ENCODE results near the gene EDRF1. TPM values are rescaled to one million over a fixed set of nuclear protein-coding genes. Genes with fewer than 3 reads are reported as not detected.

EDRF1 gene
- total RNA-seq, 1 donor from 2014 or later: 41.3 TPM

- Mint-ChIP-seq H3K27me3 (ENCODE audit: unreplicated experiment) (peaks cover 2% of the 10 kb centered on the region), H3K36me3 (ENCODE audit: unreplicated experiment) (peaks cover 4% of the 10 kb centered on the region), H3K4me3 (ENCODE audit: unreplicated experiment) (no peak overlapping the region), H3K4me1 (ENCODE audit: low read depth, unreplicated experiment) (peaks cover 16% of the 10 kb centered on the region), H3K27ac (ENCODE audit: unreplicated experiment) (peak overlapping the region; percentile 59), H3K9me3 (ENCODE audit: unreplicated experiment) (peaks cover 2% of the 10 kb centered on the region)
- no peak for DNase-seq
- no peak for TF ChIP-seq CTCF (IDR thresholded peaks at IDR 0.05; ENCODE audit: partially characterized antibody, unreplicated experiment)
Observed at GRCh38 chr10:125762692-125763648, 43.5 kb downstream of the EDRF1 start.

- TF ChIP-seq CTCF (IDR thresholded peaks at IDR 0.05; ENCODE audit: partially characterized antibody, unreplicated experiment): no peak
- Mint-ChIP-seq H3K4me3 (ENCODE audit: unreplicated experiment) (no peak overlapping the region), H3K27me3 (ENCODE audit: unreplicated experiment) (peaks cover 2% of the 10 kb centered on the region), H3K36me3 (ENCODE audit: unreplicated experiment) (peaks cover 4% of the 10 kb centered on the region), H3K27ac (ENCODE audit: unreplicated experiment) (no peak overlapping the region), H3K9me3 (ENCODE audit: unreplicated experiment) (peaks cover 3% of the 10 kb centered on the region), H3K4me1 (ENCODE audit: low read depth, unreplicated experiment) (peaks cover 12% of the 10 kb centered on the region)
- DNase-seq: no peak
Observed at GRCh38 chr10:125765835-125766234, 46.3 kb downstream of the EDRF1 start.

- Mint-ChIP-seq H3K9me3 (ENCODE audit: unreplicated experiment) (peaks cover 3% of the 10 kb centered on the region), H3K4me1 (ENCODE audit: low read depth, unreplicated experiment) (peaks cover 8% of the 10 kb centered on the region), H3K36me3 (ENCODE audit: unreplicated experiment) (peaks cover 4% of the 10 kb centered on the region), H3K27ac (ENCODE audit: unreplicated experiment) (no peak overlapping the region), H3K27me3 (ENCODE audit: unreplicated experiment) (peaks cover 2% of the 10 kb centered on the region), H3K4me3 (ENCODE audit: unreplicated experiment) (no peak overlapping the region)
- DNase-seq: no peak
- TF ChIP-seq CTCF (IDR thresholded peaks at IDR 0.05; ENCODE audit: partially characterized antibody, unreplicated experiment): no peak
Observed at GRCh38 chr10:125766511-125766910, 47.0 kb downstream of the EDRF1 start.

- Mint-ChIP-seq H3K36me3 (ENCODE audit: unreplicated experiment) (peaks cover 4% of the 10 kb centered on the region), H3K27ac (ENCODE audit: unreplicated experiment) (no peak overlapping the region), H3K4me3 (ENCODE audit: unreplicated experiment) (no peak overlapping the region), H3K4me1 (ENCODE audit: low read depth, unreplicated experiment) (no peaks in the 10 kb centered on the region), H3K9me3 (ENCODE audit: unreplicated experiment) (peaks cover 6% of the 10 kb centered on the region), H3K27me3 (ENCODE audit: unreplicated experiment) (peaks cover 3% of the 10 kb centered on the region)
- TF ChIP-seq CTCF (IDR thresholded peaks at IDR 0.05; ENCODE audit: partially characterized antibody, unreplicated experiment): no peak
- no peak for DNase-seq
Observed at GRCh38 chr10:125768219-125768855, 48.8 kb downstream of the EDRF1 start.

GRCh38 chr10:125769175-125769574, 49.7 kb downstream of the EDRF1 start:
- Mint-ChIP-seq H3K9me3 (ENCODE audit: unreplicated experiment) (peaks cover 6% of the 10 kb centered on the region), H3K4me3 (ENCODE audit: unreplicated experiment) (no peak overlapping the region), H3K27ac (ENCODE audit: unreplicated experiment) (no peak overlapping the region), H3K36me3 (ENCODE audit: unreplicated experiment) (peaks cover 2% of the 10 kb centered on the region), H3K27me3 (ENCODE audit: unreplicated experiment) (peaks cover 3% of the 10 kb centered on the region), H3K4me1 (ENCODE audit: low read depth, unreplicated experiment) (no peaks in the 10 kb centered on the region)
- no peak for DNase-seq
- TF ChIP-seq CTCF (IDR thresholded peaks at IDR 0.05; ENCODE audit: partially characterized antibody, unreplicated experiment): no peak
